GM18858 (cell line): Measurements from ENCODE around the gene RASA2.
"Not testable (repeated sequence)": the region's sequence is repeated elsewhere in the genome, so short reads cannot be mapped to it uniquely, and the experiment has no call there.

Experiments used
- ATAC-seq: cut with Tn5 transposase; IDR thresholded peaks from one replicate; pipeline ENCODE4 v1.9.1; 2021; ENCODE audit not compliant: unreplicated experiment

Gene RASA2

DNA sequence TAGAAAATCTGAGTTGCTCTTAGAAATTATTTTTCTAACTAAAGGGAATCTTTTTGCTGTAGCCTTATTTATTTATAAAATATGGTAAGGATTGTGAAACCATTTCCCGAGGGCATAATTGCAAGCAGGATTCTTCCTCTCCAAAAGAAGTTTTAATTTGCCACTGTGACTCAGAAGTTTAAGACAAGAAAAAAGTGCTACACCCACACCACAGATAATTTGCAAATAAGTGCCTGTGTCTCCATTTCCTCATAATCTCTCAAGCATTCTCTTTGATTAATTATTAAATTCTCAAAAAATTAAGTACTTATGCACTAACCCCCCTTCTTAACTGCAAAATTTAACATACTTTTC, 43.6 kb downstream of the RASA2 start:
- ATAC-seq, result no peak

DNA sequence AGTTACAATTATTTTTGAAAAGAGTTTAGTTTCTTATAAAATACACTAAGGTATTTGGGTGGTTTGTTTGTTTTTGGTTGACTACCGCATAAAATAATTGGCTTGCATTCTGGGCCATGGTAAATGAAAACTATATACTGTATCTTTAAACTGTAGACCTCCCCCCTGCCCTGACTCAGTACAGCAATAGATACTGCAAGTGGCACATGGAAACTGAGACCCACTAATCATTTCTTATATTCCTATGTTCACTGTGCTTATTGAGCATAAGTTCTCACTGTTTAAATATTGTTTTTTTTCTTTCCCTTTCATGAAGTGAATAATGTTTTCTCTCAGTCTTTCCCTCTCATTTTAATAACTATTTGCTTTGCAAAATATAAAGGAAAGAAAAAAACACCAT, 45.8 kb downstream of the RASA2 start:
- ATAC-seq, result no peak

DNA sequence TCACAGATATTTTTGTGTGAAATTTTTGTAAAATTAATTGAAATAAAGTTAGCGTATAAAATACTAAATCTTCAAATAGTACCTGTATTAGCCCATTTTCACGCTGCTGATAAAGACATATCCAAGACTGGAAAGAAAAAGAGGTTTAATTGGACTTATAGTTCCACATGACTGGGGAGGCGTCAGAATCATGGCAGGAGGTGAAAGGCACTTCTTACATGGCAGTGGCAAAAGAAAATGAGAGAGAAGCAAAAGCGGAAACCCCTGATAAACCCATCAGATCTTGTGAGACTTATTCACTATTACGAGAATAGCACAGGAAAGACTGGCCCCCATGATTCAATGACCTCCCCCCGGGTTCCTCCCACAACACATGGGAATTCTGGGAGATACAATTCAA, 49.2 kb downstream of the RASA2 start:
- not testable (repeated sequence) for ATAC-seq

DNA sequence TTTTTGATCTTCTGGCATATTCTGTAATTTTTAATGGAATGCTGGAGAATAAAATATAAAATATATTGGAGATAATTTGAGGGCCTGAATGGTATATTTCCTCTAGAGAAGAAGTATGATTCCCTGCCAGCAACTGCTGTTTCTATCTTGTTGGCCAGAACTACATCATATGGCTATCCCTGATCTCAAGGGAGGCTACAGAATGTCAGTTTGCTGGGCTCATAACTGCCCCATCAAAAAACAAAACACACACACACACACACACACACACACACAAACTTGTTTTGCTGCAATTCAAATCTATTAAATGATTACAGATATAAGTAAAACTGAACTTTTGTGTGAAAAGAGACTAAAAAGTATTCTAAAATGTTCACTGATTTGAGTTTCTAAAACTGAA, 51.0 kb downstream of the RASA2 start:
- ATAC-seq, result no peak

GRCh38 chr3:141538568-141539240, 51.9 kb downstream of the RASA2 start:
- ATAC-seq, result no peak

GRCh38 chr3:141539431-141540187, 52.8 kb downstream of the RASA2 start:
- ATAC-seq, result no peak

- no peak for ATAC-seq
Measured at GRCh38 chr3:141540531-141540930, 53.7 kb downstream of the RASA2 start.

GRCh38 chr3:141542202-141542969, 55.6 kb downstream of the RASA2 start:
- ATAC-seq, result no peak

DNA sequence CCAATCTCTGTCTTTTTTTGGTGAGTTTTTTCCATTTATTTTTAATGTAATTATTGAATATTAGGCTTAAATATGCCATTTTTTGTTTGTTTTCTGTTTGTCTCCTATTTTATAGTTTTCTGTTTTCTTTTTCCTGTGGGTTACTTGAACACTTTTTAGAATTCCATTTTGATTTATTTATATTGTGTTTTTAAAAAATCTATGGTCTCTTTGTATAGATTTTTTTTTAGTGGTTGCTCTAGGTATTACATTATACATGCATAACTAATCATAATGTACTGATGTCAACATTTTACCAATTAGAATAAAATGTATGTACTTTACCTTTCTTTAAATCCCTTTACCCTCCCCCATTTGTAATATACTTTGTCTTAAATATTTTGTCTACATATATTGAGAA, 56.2 kb downstream of the RASA2 start:
- no peak for ATAC-seq

- ATAC-seq, result no peak
Measured at GRCh38 chr3:141544697-141545096, 57.9 kb downstream of the RASA2 start.

DNA sequence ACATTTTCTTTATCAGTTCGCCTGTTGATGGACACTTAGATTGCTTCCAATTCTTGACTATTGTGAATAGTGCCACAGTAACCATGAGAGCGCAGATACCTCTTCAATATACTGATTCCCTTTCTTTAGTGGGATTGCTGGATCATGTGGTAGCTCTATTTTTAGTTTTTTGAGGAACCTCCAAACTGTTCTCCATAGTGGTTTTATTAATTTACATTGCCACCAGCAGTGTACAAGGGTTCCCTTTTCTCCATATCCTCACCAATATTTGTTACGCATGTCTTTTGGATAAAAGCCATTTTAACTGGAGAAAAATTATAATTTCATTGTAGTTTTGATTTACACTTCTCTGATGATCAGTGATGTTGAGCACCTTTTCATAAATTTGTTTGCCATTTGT, 59.3 kb downstream of the RASA2 start:
- no peak for ATAC-seq

GRCh38 chr3:141546586-141546985, 59.8 kb downstream of the RASA2 start:
- ATAC-seq, result no peak

- ATAC-seq, result no peak
Measured at GRCh38 chr3:141547791-141548190, 61.0 kb downstream of the RASA2 start.

- no peak for ATAC-seq
Measured at GRCh38 chr3:141550926-141551665, 64.3 kb downstream of the RASA2 start.

- ATAC-seq, result no peak
Measured at GRCh38 chr3:141552440-141552991, 65.7 kb downstream of the RASA2 start.

GRCh38 chr3:141553055-141553454, 66.2 kb downstream of the RASA2 start:
- ATAC-seq, result no peak

GRCh38 chr3:141556034-141556433, 69.2 kb downstream of the RASA2 start:
- no peak for ATAC-seq

GRCh38 chr3:141557961-141558706, 71.3 kb downstream of the RASA2 start:
- no peak for ATAC-seq

DNA sequence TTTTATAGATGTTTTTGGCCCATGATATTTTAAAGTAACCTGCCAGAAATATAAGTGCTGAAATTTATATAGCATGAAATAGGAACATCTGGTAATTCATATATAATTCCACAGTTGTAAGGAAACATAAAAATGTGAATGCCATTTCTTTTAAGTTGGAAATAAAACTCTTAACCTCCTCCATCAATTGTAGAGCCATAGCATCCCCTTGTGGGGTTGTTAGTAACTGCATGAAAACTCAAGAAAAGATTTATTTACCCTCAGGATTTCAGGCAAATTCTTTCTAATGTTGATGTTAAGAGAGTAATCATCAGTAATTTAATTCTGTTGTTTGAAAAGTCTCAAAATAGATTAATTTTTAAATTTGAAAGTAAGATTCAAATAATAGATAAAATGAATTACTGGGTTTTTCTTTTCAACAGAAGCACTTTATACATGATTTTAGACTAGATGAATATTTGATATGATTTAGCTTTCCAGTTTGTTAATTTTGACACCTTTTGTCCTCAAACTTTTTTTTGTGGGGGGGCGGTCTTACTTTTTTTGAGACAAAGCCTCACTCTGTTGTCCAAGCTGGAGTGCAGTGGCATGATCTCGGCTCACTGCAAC, 74.7 kb downstream of the RASA2 start:
- ATAC-seq, result no peak

- no peak for ATAC-seq
Measured at GRCh38 chr3:141564241-141564640, 77.4 kb downstream of the RASA2 start.
